ENCODE data around the gene GPAM. TPM values are rescaled to one million over a fixed set of nuclear protein-coding genes. Genes with fewer than 3 reads are reported as not detected.

Gene GPAM
- polyA plus RNA-seq, 3 donors, result 0.37 to 1.3 (median 0.59) TPM

DNA sequence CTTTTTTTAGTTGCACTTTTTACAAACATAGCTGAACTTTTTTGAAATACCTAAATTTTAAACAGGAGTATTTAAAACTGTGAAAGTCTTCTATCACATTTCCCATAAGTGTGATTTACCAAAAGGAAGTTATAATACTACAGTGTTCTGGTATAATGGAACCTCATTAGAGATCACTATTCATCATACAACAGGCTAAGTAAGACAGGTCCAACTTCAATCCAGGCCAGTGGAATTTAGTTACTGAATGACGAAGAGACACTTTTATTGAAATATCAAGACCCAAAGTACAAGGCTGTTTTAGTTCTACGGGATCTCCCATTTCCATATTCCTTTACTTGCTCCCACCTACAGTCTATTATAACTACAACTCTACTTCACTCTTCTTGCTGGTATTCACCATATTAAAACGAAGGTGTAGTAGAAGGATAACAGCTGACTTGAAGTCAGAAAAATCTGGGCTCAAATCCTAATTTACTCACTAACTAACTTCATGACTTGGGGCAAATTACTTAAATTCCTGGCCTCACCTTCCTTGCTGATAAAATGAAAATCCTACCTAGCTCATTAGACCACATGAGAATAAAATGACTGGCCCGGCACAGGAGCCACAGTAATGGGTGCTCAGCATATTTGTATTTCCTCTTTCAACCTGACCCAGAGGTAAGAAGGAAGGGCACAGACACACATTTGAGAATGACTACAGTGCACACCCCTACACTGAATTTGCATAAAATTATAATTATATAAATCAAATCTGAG is 21.6 kb downstream of the GPAM start:
- no peaks in the 10 kb centered on the region for H3K79me2 ChIP-seq (ENCODE audit: insufficient read depth, low read length)
- TF ChIP-seq, protein P1, sequence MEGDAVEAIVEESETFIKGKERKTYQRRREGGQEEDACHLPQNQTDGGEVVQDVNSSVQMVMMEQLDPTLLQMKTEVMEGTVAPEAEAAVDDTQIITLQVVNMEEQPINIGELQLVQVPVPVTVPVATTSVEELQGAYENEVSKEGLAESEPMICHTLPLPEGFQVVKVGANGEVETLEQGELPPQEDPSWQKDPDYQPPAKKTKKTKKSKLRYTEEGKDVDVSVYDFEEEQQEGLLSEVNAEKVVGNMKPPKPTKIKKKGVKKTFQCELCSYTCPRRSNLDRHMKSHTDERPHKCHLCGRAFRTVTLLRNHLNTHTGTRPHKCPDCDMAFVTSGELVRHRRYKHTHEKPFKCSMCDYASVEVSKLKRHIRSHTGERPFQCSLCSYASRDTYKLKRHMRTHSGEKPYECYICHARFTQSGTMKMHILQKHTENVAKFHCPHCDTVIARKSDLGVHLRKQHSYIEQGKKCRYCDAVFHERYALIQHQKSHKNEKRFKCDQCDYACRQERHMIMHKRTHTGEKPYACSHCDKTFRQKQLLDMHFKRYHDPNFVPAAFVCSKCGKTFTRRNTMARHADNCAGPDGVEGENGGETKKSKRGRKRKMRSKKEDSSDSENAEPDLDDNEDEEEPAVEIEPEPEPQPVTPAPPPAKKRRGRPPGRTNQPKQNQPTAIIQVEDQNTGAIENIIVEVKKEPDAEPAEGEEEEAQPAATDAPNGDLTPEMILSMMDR (IDR thresholded peaks at IDR 0.05), result no peak
- DNase-seq, result no peak
- intact Hi-C loops (cut with micrococcal nuclease), result no loop called here
- H2AFZ ChIP-seq (ENCODE audit: insufficient read depth, low read depth, low read length, poor library complexity, severe bottlenecking), result no peak overlapping the region
- H3K9me3 ChIP-seq (replicated peaks in 1 of 2; ENCODE audit: control insufficient read depth in 1 of 2, insufficient read depth in 1 of 2, low read length in 2 of 2), result no peaks in the 10 kb centered on the region
- H3K4me3 ChIP-seq (replicated peaks in 1 of 3; ENCODE audit: low read depth in 2 of 3, low read length in 3 of 3), result no peak overlapping the region
- no CpG with 5 or more reads among the region's 4 CpGs for WGBS (ENCODE audit: insufficient coverage)
- no peak overlapping the region for H3K9ac ChIP-seq (ENCODE audit: insufficient read depth, low read length, poor library complexity, severe bottlenecking)
- H3K27me3 Mint-ChIP-seq (ENCODE audit: low read depth in 3 of 3), result peaks cover 0 to 1% (median 0%) of the 10 kb centered on the region in 3 donors
- peaks cover 38 to 95% of the 10 kb centered on the region in 2 donors for H3K36me3 ChIP-seq (replicated peaks in 1 of 2; ENCODE audit: control insufficient read depth in 1 of 2, insufficient read depth in 2 of 2, low read length in 2 of 2)
- no peak overlapping the region for H3K4me3 Mint-ChIP-seq
- H3K4me1 Mint-ChIP-seq, result peaks cover 2% of the 10 kb centered on the region
- H3K27ac Mint-ChIP-seq, result no peak overlapping the region
- H3K4me2 ChIP-seq (replicated peaks; ENCODE audit: extremely low read depth, low read length, poor library complexity, severe bottlenecking), result no peak overlapping the region
- H3K27me3 ChIP-seq (ENCODE audit: control insufficient read depth in 2 of 2, insufficient read depth in 2 of 2, low read length in 2 of 2), result no peaks in the 10 kb centered on the region
- no peaks in the 10 kb centered on the region for H3K4me1 ChIP-seq (ENCODE audit: control insufficient read depth in 1 of 2, insufficient read depth in 2 of 2, low read length in 2 of 2)
- H4K20me1 ChIP-seq (ENCODE audit: insufficient read depth, low read length), result no peaks in the 10 kb centered on the region
- H3K27ac ChIP-seq (ENCODE audit: low read depth in 1 of 2, low read length in 2 of 2), result no peak overlapping the region
- H3K36me3 Mint-ChIP-seq, result peaks cover 74 to 80% of the 10 kb centered on the region in 2 donors
- peaks cover 0 to 8% (median 2%) of the 10 kb centered on the region in 7 donors for H3K9me3 Mint-ChIP-seq

GRCh38 chr10:112160834-112161233 is 22.7 kb downstream of the GPAM start:
- H3K9me3 Mint-ChIP-seq, result peaks cover 0 to 8% (median 2%) of the 10 kb centered on the region in 7 donors
- H3K4me3 ChIP-seq (replicated peaks in 1 of 3; ENCODE audit: low read depth in 2 of 3, low read length in 3 of 3), result no peak overlapping the region
- H3K27me3 ChIP-seq (ENCODE audit: control insufficient read depth in 2 of 2, insufficient read depth in 2 of 2, low read length in 2 of 2), result no peaks in the 10 kb centered on the region
- H3K79me2 ChIP-seq (ENCODE audit: insufficient read depth, low read length), result no peaks in the 10 kb centered on the region
- H3K4me2 ChIP-seq (replicated peaks; ENCODE audit: extremely low read depth, low read length, poor library complexity, severe bottlenecking), result no peak overlapping the region
- H3K27ac ChIP-seq (ENCODE audit: low read depth in 1 of 2, low read length in 2 of 2), result no peak overlapping the region
- H2AFZ ChIP-seq (ENCODE audit: insufficient read depth, low read depth, low read length, poor library complexity, severe bottlenecking), result no peak overlapping the region
- peaks cover 78 to 81% of the 10 kb centered on the region in 2 donors for H3K36me3 Mint-ChIP-seq
- H3K9me3 ChIP-seq (replicated peaks in 1 of 2; ENCODE audit: control insufficient read depth in 1 of 2, insufficient read depth in 1 of 2, low read length in 2 of 2), result no peaks in the 10 kb centered on the region
- DNase-seq, result no peak
- H3K27me3 Mint-ChIP-seq (ENCODE audit: low read depth in 3 of 3), result peaks cover 0 to 1% (median 0%) of the 10 kb centered on the region in 3 donors
- H4K20me1 ChIP-seq (ENCODE audit: insufficient read depth, low read length), result no peaks in the 10 kb centered on the region
- TF ChIP-seq, protein P1 (IDR thresholded peaks at IDR 0.05), result no peak
- H3K27ac Mint-ChIP-seq, result no peak overlapping the region
- no peaks in the 10 kb centered on the region for H3K4me1 ChIP-seq (ENCODE audit: control insufficient read depth in 1 of 2, insufficient read depth in 2 of 2, low read length in 2 of 2)
- WGBS (ENCODE audit: insufficient coverage), result no CpG with 5 or more reads among the region's 3 CpGs
- H3K4me1 Mint-ChIP-seq, result peaks cover 2% of the 10 kb centered on the region
- H3K36me3 ChIP-seq (replicated peaks in 1 of 2; ENCODE audit: control insufficient read depth in 1 of 2, insufficient read depth in 2 of 2, low read length in 2 of 2), result peaks cover 41 to 95% of the 10 kb centered on the region in 2 donors
- intact Hi-C loops (cut with micrococcal nuclease), result no loop called here
- no peak overlapping the region for H3K4me3 Mint-ChIP-seq
- no peak overlapping the region for H3K9ac ChIP-seq (ENCODE audit: insufficient read depth, low read length, poor library complexity, severe bottlenecking)

All from CD14-positive monocyte (primary cell).